ENCODE measurements around the gene FAAP24.
"Not testable (repeated sequence)": the region's sequence is repeated elsewhere in the genome, so short reads cannot be mapped to it uniquely, and the experiment has no call there.

DNA sequence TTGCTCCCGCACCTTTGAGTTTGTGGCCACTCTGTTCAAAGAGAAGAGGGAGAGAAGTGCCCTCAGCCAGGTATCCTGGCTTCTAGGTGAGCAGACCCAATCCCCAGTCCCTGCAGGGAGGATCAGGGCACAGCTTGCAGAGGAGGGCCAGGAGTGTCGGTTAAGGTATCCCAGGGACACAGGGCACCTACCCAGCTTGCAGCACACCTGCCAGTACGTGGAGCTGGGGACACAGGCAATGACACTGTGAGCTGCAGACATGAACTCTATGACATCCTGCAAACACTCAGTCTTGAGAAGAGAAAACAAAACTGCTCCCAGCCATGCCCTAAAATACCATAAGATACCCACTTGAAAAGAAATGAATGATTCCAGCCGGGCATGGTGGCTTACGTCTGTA, 54.6 kb downstream of the FAAP24 start:
- not testable (repeated sequence) for TF ChIP-seq ZNF112 (tag by site-specific recombination; IDR thresholded peaks at IDR 0.05); ZBTB8A (tag by site-specific recombination; IDR thresholded peaks at IDR 0.05); ZNF677 (tag by site-specific recombination; IDR thresholded peaks at IDR 0.05); ZBTB21 (tag by site-specific recombination; IDR thresholded peaks at IDR 0.05); ZFP41 (tag by site-specific recombination; IDR thresholded peaks at IDR 0.05; ENCODE audit: borderline replicate concordance); ZNF121 (tag by site-specific recombination; IDR thresholded peaks at IDR 0.05); ZBTB7A (tag by site-specific recombination; IDR thresholded peaks at IDR 0.05; ENCODE audit: low read depth); ZNF510 (tag by site-specific recombination; IDR thresholded peaks at IDR 0.05; ENCODE audit: insufficient replicate concordance)
- TF ChIP-seq, protein P1, sequence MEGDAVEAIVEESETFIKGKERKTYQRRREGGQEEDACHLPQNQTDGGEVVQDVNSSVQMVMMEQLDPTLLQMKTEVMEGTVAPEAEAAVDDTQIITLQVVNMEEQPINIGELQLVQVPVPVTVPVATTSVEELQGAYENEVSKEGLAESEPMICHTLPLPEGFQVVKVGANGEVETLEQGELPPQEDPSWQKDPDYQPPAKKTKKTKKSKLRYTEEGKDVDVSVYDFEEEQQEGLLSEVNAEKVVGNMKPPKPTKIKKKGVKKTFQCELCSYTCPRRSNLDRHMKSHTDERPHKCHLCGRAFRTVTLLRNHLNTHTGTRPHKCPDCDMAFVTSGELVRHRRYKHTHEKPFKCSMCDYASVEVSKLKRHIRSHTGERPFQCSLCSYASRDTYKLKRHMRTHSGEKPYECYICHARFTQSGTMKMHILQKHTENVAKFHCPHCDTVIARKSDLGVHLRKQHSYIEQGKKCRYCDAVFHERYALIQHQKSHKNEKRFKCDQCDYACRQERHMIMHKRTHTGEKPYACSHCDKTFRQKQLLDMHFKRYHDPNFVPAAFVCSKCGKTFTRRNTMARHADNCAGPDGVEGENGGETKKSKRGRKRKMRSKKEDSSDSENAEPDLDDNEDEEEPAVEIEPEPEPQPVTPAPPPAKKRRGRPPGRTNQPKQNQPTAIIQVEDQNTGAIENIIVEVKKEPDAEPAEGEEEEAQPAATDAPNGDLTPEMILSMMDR (tag by site-specific recombination; IDR thresholded peaks at IDR 0.05) = not testable (repeated sequence)
- TF ChIP-seq, protein P2, sequence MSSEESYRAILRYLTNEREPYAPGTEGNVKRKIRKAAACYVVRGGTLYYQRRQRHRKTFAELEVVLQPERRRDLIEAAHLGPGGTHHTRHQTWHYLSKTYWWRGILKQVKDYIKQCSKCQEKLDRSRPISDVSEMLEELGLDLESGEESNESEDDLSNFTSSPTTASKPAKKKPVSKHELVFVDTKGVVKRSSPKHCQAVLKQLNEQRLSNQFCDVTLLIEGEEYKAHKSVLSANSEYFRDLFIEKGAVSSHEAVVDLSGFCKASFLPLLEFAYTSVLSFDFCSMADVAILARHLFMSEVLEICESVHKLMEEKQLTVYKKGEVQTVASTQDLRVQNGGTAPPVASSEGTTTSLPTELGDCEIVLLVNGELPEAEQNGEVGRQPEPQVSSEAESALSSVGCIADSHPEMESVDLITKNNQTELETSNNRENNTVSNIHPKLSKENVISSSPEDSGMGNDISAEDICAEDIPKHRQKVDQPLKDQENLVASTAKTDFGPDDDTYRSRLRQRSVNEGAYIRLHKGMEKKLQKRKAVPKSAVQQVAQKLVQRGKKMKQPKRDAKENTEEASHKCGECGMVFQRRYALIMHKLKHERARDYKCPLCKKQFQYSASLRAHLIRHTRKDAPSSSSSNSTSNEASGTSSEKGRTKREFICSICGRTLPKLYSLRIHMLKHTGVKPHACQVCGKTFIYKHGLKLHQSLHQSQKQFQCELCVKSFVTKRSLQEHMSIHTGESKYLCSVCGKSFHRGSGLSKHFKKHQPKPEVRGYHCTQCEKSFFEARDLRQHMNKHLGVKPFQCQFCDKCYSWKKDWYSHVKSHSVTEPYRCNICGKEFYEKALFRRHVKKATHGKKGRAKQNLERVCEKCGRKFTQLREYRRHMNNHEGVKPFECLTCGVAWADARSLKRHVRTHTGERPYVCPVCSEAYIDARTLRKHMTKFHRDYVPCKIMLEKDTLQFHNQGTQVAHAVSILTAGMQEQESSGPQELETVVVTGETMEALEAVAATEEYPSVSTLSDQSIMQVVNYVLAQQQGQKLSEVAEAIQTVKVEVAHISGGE (tag by site-specific recombination; conservative IDR thresholded peaks at IDR 0.05; ENCODE audit: low read depth) = not testable (repeated sequence)
- TF ChIP-seq, protein P3, sequence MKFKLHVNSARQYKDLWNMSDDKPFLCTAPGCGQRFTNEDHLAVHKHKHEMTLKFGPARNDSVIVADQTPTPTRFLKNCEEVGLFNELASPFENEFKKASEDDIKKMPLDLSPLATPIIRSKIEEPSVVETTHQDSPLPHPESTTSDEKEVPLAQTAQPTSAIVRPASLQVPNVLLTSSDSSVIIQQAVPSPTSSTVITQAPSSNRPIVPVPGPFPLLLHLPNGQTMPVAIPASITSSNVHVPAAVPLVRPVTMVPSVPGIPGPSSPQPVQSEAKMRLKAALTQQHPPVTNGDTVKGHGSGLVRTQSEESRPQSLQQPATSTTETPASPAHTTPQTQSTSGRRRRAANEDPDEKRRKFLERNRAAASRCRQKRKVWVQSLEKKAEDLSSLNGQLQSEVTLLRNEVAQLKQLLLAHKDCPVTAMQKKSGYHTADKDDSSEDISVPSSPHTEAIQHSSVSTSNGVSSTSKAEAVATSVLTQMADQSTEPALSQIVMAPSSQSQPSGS (tag by site-specific recombination; IDR thresholded peaks at IDR 0.05; ENCODE audit: low read depth) = not testable (repeated sequence)

All from HEK293 (cell line).